GM19351 (cell line): ENCODE measurements around the gene KIAA0930.
"Not testable (repeated sequence)": the region's sequence is repeated elsewhere in the genome, so short reads cannot be mapped to it uniquely, and the experiment has no call there.

Experiments
- ATAC-seq: cut with Tn5 transposase; IDR thresholded peaks from one replicate; pipeline ENCODE4 v1.9.1; 2021; ENCODE audit warnings: mild to moderate bottlenecking, moderate library complexity; ENCODE audit not compliant: unreplicated experiment

KIAA0930 gene

GRCh38 chr22:45263463-45264269, 23.0 kb upstream of the KIAA0930 start:
- ATAC-seq = peak; percentile 82

- ATAC-seq = peak; percentile 47
Observed at GRCh38 chr22:45262931-45263462, 22.3 kb upstream of the KIAA0930 start.

GRCh38 chr22:45262195-45262930, 21.7 kb upstream of the KIAA0930 start:
- ATAC-seq = no peak

GRCh38 chr22:45261407-45262088, 20.9 kb upstream of the KIAA0930 start:
- no peak for ATAC-seq

GRCh38 chr22:45260395-45260759, 19.7 kb upstream of the KIAA0930 start:
- ATAC-seq = not testable (repeated sequence)

GRCh38 chr22:45259754-45260394, 19.2 kb upstream of the KIAA0930 start:
- ATAC-seq = no peak

GRCh38 chr22:45257941-45258340, 17.2 kb upstream of the KIAA0930 start:
- not testable (repeated sequence) for ATAC-seq

GRCh38 chr22:45254789-45255278, 14.1 kb upstream of the KIAA0930 start:
- ATAC-seq = no peak

GRCh38 chr22:45254388-45254787, 13.7 kb upstream of the KIAA0930 start:
- no peak for ATAC-seq

- no peak for ATAC-seq
Observed at GRCh38 chr22:45253039-45253641, 12.4 kb upstream of the KIAA0930 start.

GRCh38 chr22:45251825-45252224, 11.1 kb upstream of the KIAA0930 start:
- no peak for ATAC-seq

GRCh38 chr22:45248832-45249561, 8.3 kb upstream of the KIAA0930 start:
- ATAC-seq = peak; percentile 65

- ATAC-seq = no peak
Observed at GRCh38 chr22:45246060-45246985, 5.6 kb upstream of the KIAA0930 start.

- ATAC-seq = no peak
Observed at GRCh38 chr22:45244916-45245315, 4.2 kb upstream of the KIAA0930 start.

- no peak for ATAC-seq
Observed at GRCh38 chr22:45242778-45243191, 2.1 kb upstream of the KIAA0930 start.

- peak; percentile 36 for ATAC-seq
Observed at GRCh38 chr22:45240104-45240809, 437 bp downstream of the KIAA0930 start.

GRCh38 chr22:45239681-45240051, 1.0 kb downstream of the KIAA0930 start:
- no peak for ATAC-seq
